HG02981 (cell line): ENCODE data around the gene FUNDC1.

ENCODE experiments used
- ATAC-seq: cut with Tn5 transposase; IDR thresholded peaks from one replicate; pipeline ENCODE4 v1.9.1; 2021; ENCODE audit warnings: mild to moderate bottlenecking, moderate library complexity; ENCODE audit not compliant: unreplicated experiment

Gene FUNDC1

DNA sequence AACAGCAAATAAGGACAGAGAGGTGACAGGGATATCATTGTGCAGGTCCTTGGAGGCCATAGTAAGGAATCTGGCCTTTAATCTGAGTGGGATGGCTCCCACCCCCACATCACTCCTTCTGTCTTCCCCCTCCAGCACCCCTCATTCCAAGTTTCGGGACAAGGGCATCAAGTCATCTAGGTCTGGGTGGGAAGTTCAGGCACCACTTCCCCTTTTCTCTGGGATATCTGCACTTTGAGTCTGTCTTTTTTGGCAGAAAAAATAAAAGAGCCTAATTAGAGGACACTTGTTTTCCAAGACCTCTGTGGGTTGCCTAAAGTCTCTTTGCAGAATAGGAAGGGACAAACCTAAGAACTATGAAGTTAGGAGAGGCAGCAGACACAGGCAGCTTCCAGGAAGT is 60.1 kb downstream of the FUNDC1 start:
- no peak for ATAC-seq

DNA sequence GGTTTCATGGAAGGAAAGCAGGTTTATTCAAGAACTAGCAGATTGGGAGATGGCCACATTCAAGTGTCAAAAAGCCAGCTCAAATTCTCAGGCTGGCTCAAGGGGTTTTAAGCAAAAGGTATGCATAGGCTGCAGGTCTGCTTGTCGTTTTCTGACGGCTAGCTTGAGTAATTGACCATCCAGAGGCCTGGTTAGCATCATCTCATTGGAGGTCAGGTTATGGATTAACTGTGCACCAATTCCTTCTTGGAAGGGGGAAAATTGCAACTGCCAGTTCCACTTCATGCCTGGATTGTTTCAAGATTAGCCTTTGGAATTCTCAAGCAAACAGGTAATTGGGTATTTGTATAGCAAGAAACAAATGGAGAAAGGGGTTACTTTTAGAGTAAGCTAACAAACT is 62.1 kb downstream of the FUNDC1 start:
- ATAC-seq, result no peak

DNA sequence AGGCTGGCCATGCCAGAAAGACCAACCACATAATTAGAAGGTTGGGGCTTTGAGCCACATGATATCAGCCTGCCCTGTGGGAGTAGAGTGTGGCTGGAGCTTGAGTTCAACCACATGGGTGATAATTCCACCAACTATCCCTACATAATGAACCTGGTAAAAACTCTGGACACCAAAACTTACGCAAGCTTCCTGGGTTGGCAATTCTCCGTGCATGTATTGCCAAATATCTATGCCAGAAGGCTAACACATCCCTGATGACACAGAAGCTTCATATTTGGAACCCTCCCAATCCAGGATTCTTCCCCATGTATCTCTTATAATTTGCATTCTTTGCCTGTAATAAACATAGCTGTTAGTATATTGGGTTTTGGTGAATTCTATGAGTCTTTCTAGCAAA is 68.2 kb downstream of the FUNDC1 start:
- ATAC-seq, result no peak
